ENCODE measurements around the gene PTPRJ. TPM values are rescaled to one million over a fixed set of nuclear protein-coding genes. Genes with fewer than 3 reads are reported as not detected.

The PTPRJ gene
- total RNA-seq, 1 donor from 2014 or later: 4.7 TPM

- H3K4me1 ChIP-seq: peaks cover 5% of the 10 kb centered on the region
- H3K9me3 ChIP-seq: peaks cover 8% of the 10 kb centered on the region
- TF ChIP-seq CTCF (IDR thresholded peaks at IDR 0.05) (no peak), POLR2AphosphoS5 (IDR thresholded peaks at IDR 0.05; ENCODE audit: insufficient read depth in 1 of 2, low read depth in 1 of 2) (no peak), POLR2A (IDR thresholded peaks at IDR 0.05) (no peak)
- intact Hi-C loops (cut with DNase I): no loop called here
- DNase-seq (ENCODE audit: extremely low spot score in 2 of 2): no peak
- no peak overlapping the region for H3K27ac ChIP-seq
- H3K27me3 ChIP-seq: no peaks in the 10 kb centered on the region
- H3K36me3 ChIP-seq: no peaks in the 10 kb centered on the region
- H3K4me3 ChIP-seq: no peak overlapping the region
These were observed 134.4 kb downstream of the PTPRJ start for GRCh38 chr11:48114740-48115139.

GRCh38 chr11:48116437-48117228 is 136.3 kb downstream of the PTPRJ start:
- intact Hi-C loops (cut with DNase I): no loop called here
- Histone ChIP-seq H3K4me1 (no peaks in the 10 kb centered on the region), H3K4me3 (no peak overlapping the region), H3K27ac (no peak overlapping the region), H3K27me3 (no peaks in the 10 kb centered on the region), H3K36me3 (no peaks in the 10 kb centered on the region), H3K9me3 (peaks cover 8% of the 10 kb centered on the region)
- TF ChIP-seq POLR2A (IDR thresholded peaks at IDR 0.05): no peak
- no peak for TF ChIP-seq POLR2AphosphoS5 (IDR thresholded peaks at IDR 0.05; ENCODE audit: insufficient read depth in 1 of 2, low read depth in 1 of 2)
- no peak for TF ChIP-seq CTCF (IDR thresholded peaks at IDR 0.05)
- DNase-seq (ENCODE audit: extremely low spot score in 2 of 2): no peak

GRCh38 chr11:48122246-48122645 is 141.9 kb downstream of the PTPRJ start:
- TF ChIP-seq CTCF (IDR thresholded peaks at IDR 0.05) (no peak), POLR2A (IDR thresholded peaks at IDR 0.05) (no peak), POLR2AphosphoS5 (IDR thresholded peaks at IDR 0.05; ENCODE audit: insufficient read depth in 1 of 2, low read depth in 1 of 2) (no peak)
- Histone ChIP-seq H3K27ac (no peak overlapping the region), H3K9me3 (no peaks in the 10 kb centered on the region), H3K4me3 (no peak overlapping the region), H3K36me3 (peaks cover 0 to 7% of the 10 kb centered on the region in 2 donors), H3K4me1 (no peaks in the 10 kb centered on the region), H3K27me3 (no peaks in the 10 kb centered on the region)
- intact Hi-C loops (cut with DNase I): no loop called here
- no peak for DNase-seq (ENCODE audit: extremely low spot score in 2 of 2)

GRCh38 chr11:48122656-48123055 is 142.3 kb downstream of the PTPRJ start:
- Histone ChIP-seq H3K4me1 (no peaks in the 10 kb centered on the region), H3K36me3 (peaks cover 0 to 10% of the 10 kb centered on the region in 2 donors), H3K4me3 (no peak overlapping the region), H3K9me3 (no peaks in the 10 kb centered on the region), H3K27me3 (no peaks in the 10 kb centered on the region), H3K27ac (no peak overlapping the region)
- intact Hi-C loops (cut with DNase I): no loop called here
- TF ChIP-seq POLR2AphosphoS5 (IDR thresholded peaks at IDR 0.05; ENCODE audit: insufficient read depth in 1 of 2, low read depth in 1 of 2) (no peak), POLR2A (IDR thresholded peaks at IDR 0.05) (no peak), CTCF (IDR thresholded peaks at IDR 0.05) (no peak)
- no peak for DNase-seq (ENCODE audit: extremely low spot score in 2 of 2)

GRCh38 chr11:48123254-48123875 is 143.0 kb downstream of the PTPRJ start:
- intact Hi-C loops (cut with DNase I): no loop called here
- no peaks in the 10 kb centered on the region for H3K27me3 ChIP-seq
- H3K27ac ChIP-seq: no peak overlapping the region
- DNase-seq (ENCODE audit: extremely low spot score in 2 of 2): no peak
- H3K4me3 ChIP-seq: no peak overlapping the region
- no peaks in the 10 kb centered on the region for H3K4me1 ChIP-seq
- TF ChIP-seq POLR2A (IDR thresholded peaks at IDR 0.05) (no peak), CTCF (IDR thresholded peaks at IDR 0.05) (no peak), POLR2AphosphoS5 (IDR thresholded peaks at IDR 0.05; ENCODE audit: insufficient read depth in 1 of 2, low read depth in 1 of 2) (no peak)
- peaks cover 0 to 15% of the 10 kb centered on the region in 2 donors for H3K36me3 ChIP-seq
- H3K9me3 ChIP-seq: no peaks in the 10 kb centered on the region

Data from vagina (tissue), 2 donors.